Small intestine (tissue), 7 donors: Measurements from ENCODE around the gene SYK. TPM values are rescaled to one million over a fixed set of nuclear protein-coding genes. Genes with fewer than 3 reads are reported as not detected.

Experiments used
- DNase-seq, 2 donors: peaks; one replicate each; pipeline versions ENCODE4 v3.0.0 to v3.0.0-alpha.2; 2013
- FAIRE-seq: peaks from 2 replicates; lab custom pipeline; 2012; peaks lifted over from hg19 to GRCh38; lab: Jason Lieb, UNC
- H3K27ac ChIP-seq, 3 donors: one replicate each; pipeline ENCODE4 v1.5.1; 2013; ENCODE audit warnings: low read length in 2 of 3, mild to moderate bottlenecking in 2 of 3, control low read depth in 1 of 3, inconsistent platforms in 1 of 3, low read depth in 1 of 3, moderate library complexity in 1 of 3
- H3K27me3 ChIP-seq, 3 donors: one replicate each; pipeline ENCODE4 v1.6.1; 2013; ENCODE audit warnings: low read length in 3 of 3, inconsistent platforms in 1 of 3; ENCODE audit not compliant: control insufficient read depth in 3 of 3, insufficient read depth in 3 of 3
- H3K36me3 ChIP-seq, 3 donors: one replicate each; pipeline ENCODE4 v1.6.1; 2013; ENCODE audit warnings: low read length in 3 of 3, inconsistent platforms in 1 of 3, low read depth in 1 of 3, mild to moderate bottlenecking in 1 of 3, moderate library complexity in 1 of 3; ENCODE audit not compliant: control insufficient read depth in 3 of 3, insufficient read depth in 2 of 3
- H3K4me1 ChIP-seq, 3 donors: one replicate each; pipeline ENCODE4 v1.6.1; 2013; ENCODE audit warnings: low read length in 2 of 3, inconsistent platforms in 1 of 3, low read depth in 1 of 3, mild to moderate bottlenecking in 1 of 3, moderate library complexity in 1 of 3; ENCODE audit not compliant: control insufficient read depth in 3 of 3, insufficient read depth in 2 of 3
- H3K4me3 ChIP-seq, 3 donors: one replicate each; pipeline ENCODE4 v1.5.1; 2013; ENCODE audit warnings: low read length in 3 of 3, control low read depth in 1 of 3, inconsistent platforms in 1 of 3, low read depth in 1 of 3, mild to moderate bottlenecking in 1 of 3, moderate library complexity in 1 of 3
- H3K9me3 ChIP-seq, 2 donors: one replicate each; pipeline ENCODE4 v1.6.1; 2013; ENCODE audit warnings: low read depth in 1 of 2, low read length in 1 of 2; ENCODE audit not compliant: control insufficient read depth in 2 of 2, insufficient read depth in 1 of 2
- WGBS, 3 donors: extraction: QIAGEN DNeasy Blood & Tissue Kit; methylation state at CpG; one replicate each; pipeline ENCODE4 v1.1.7; 2013; 5-methylcytosine and 5-hydroxymethylcytosine counted together
- polyA plus RNA-seq, 4 donors: library from polyadenylated mRNA; stranded (reverse) in 3 of 4; unstranded in 1 of 4; fragments of 200-250 nt in 3 of 4; fragments of 120-200 nt in 1 of 4; gene quantifications; one replicate each; pipeline versions ENCODE4 v1.2.1 to v1.2.3, GENCODE V29; 2013
- donor health status: healthy with polysubstance abuse.
- donor health status: control.
- donor health status: control.
- donor health status: Bipolar disorder and iron deficiency.
- donor health status: healthy.

The SYK gene
- polyA plus RNA-seq, 4 donors, result 28.7 to 40.9 (median 31.7) TPM

GRCh38 chr9:90893706-90894105 lies 92.1 kb downstream of the SYK start:
- WGBS, 3 donors, result 89 to 92% (median 92%) methylated on average over 4 of the region's 4 CpGs
- Histone ChIP-seq H3K4me1 (no peaks in the 10 kb centered on the region), H3K4me3 (no peak overlapping the region), H3K27ac (no peak overlapping the region), H3K27me3 (no peaks in the 10 kb centered on the region), H3K36me3 (peaks cover 0 to 48% (median 13%) of the 10 kb centered on the region in 3 donors), H3K9me3 (no peaks in the 10 kb centered on the region)
- DNase-seq, result no peak
- no peak for FAIRE-seq

DNA sequence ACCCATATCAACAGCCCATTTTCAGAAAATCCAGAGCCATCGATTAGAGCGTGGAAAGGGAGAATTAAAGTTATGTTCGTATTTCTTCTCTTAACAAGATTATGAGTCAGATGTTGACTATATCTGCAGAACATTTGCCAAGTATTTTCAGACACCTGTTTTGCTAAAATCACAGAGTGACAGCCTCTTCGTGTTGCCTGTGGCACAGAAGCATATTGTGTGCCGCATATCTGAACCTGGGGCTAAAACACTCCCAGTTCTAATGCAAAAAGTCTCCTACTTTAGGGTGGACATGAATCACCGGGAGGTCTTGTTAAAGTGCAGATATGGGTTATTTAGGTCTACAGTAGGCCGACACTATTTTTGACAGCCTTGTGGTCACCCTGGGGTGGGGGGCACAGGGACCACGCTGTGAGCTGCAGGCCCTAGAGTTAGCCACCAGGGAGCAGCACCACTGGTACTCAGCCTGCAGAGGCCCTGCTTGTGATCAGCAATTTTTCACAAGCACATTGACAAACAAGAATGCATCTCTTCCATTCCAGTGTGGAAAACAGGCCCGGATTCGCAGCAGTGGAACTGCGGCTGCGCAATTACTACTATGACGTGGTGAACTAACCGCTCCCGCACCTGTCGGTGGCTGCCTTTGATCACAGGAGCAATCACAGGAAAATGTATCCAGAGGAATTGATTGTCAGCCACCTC lies 93.5 kb downstream of the SYK start:
- H3K27me3 ChIP-seq, result no peaks in the 10 kb centered on the region
- no peaks in the 10 kb centered on the region for H3K9me3 ChIP-seq
- FAIRE-seq, result no peak
- no peak overlapping the region for H3K27ac ChIP-seq
- no peak overlapping the region for H3K4me3 ChIP-seq
- whole genome bisulfite sequencing, 3 donors, result 84 to 89% (median 88%) methylated on average over 16 of the region's 16 CpGs
- no peaks in the 10 kb centered on the region for H3K4me1 ChIP-seq
- DNase-seq, result no peak
- H3K36me3 ChIP-seq, result peaks cover 0 to 37% (median 9%) of the 10 kb centered on the region in 3 donors

GRCh38 chr9:90895786-90896185 lies 94.2 kb downstream of the SYK start:
- H3K36me3 ChIP-seq, result peaks cover 0 to 34% (median 9%) of the 10 kb centered on the region in 3 donors

DNA sequence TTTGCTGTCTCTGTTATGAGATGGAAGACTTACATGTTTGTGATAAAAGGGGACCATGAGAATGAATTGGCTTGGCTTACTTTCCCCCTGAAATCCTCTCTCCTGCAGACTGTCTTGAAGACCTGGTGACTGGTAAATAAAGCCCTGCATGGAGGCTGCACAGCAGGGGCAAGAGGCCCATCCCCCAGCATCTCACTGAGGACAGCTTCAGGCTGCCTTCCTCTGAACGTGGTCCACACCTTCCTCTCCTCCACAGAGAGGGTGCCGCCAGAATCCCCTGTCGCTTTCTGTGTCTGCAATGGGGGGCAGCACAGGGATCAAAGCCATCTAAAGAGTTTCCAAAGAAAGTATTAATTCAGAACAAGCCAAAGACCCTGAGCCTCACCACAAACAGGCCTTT lies 94.6 kb downstream of the SYK start:
- H3K27me3 ChIP-seq, result no peaks in the 10 kb centered on the region
- no peaks in the 10 kb centered on the region for H3K9me3 ChIP-seq
- WGBS, 3 donors, result 82 to 100% (median 85%) methylated on average over 3 of the region's 3 CpGs
- no peaks in the 10 kb centered on the region for H3K4me1 ChIP-seq
- no peak overlapping the region for H3K4me3 ChIP-seq
- peaks cover 0 to 34% (median 9%) of the 10 kb centered on the region in 3 donors for H3K36me3 ChIP-seq
- FAIRE-seq (no peak), DNase-seq (no peak)
- no peak overlapping the region for H3K27ac ChIP-seq

More at GRCh38 chr9:90895786-90896185, 94.2 kb downstream of the SYK start:
- H3K27me3 ChIP-seq, result no peaks in the 10 kb centered on the region
- no peak overlapping the region for H3K27ac ChIP-seq
- no peaks in the 10 kb centered on the region for H3K9me3 ChIP-seq
- DNase-seq (no peak), FAIRE-seq (no peak)
- H3K4me3 ChIP-seq, result no peak overlapping the region
- no peaks in the 10 kb centered on the region for H3K4me1 ChIP-seq
- WGBS, 3 donors, result 84 to 92% (median 90%) methylated on average over 7 of the region's 7 CpGs

- peaks cover 0 to 27% (median 6%) of the 10 kb centered on the region in 3 donors for H3K36me3 ChIP-seq
- WGBS, 3 donors, result 78 to 79% (median 79%) methylated on average over 3 of the region's 3 CpGs
- no peak overlapping the region for H3K4me3 ChIP-seq
- no peak overlapping the region for H3K27ac ChIP-seq
- H3K9me3 ChIP-seq, result peaks cover 0 to 15% of the 10 kb centered on the region in 2 donors
- FAIRE-seq (no peak), DNase-seq (no peak)
- H3K27me3 ChIP-seq, result no peaks in the 10 kb centered on the region
- H3K4me1 ChIP-seq, result no peaks in the 10 kb centered on the region
Measured at GRCh38 chr9:90898228-90898627, 96.6 kb downstream of the SYK start.

- Histone ChIP-seq H3K4me3 (no peak overlapping the region), H3K9me3 (peaks cover 0 to 16% of the 10 kb centered on the region in 2 donors), H3K36me3 (peaks cover 0 to 19% (median 6%) of the 10 kb centered on the region in 3 donors), H3K27me3 (no peaks in the 10 kb centered on the region), H3K27ac (no peak overlapping the region), H3K4me1 (no peaks in the 10 kb centered on the region)
- no peak for DNase-seq
- 90 to 94% (median 93%) methylated on average over 3 of the region's 3 CpGs for WGBS, 3 donors
- no peak for FAIRE-seq
Measured at GRCh38 chr9:90899287-90899686, 97.7 kb downstream of the SYK start.

GRCh38 chr9:90900130-90900529 lies 98.5 kb downstream of the SYK start:
- peaks cover 0 to 16% of the 10 kb centered on the region in 2 donors for H3K9me3 ChIP-seq
- DNase-seq, result no peak

DNA sequence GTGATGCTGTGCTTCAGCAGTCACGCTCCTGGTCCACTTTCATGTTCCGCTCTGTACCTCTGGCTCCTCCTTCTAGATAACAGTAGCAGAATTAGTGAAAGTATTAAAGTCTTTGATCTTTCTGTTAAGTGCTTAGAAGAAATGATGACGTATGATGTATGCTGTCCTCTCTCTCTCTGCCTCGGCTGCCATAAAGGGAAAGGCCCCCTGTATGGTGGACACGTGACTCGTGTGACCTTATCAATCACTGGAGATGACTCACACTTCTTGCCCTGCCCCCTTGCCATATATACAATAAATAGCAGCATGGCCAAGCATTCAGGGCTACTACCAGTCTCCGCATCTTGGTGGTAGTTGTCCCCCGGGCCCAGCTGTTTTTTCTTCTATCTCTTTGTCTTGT lies 100.3 kb downstream of the SYK start:
- DNase-seq (no peak), FAIRE-seq (no peak)
- peaks cover 0 to 10% (median 0%) of the 10 kb centered on the region in 3 donors for H3K36me3 ChIP-seq
- H3K4me1 ChIP-seq, result no peaks in the 10 kb centered on the region
- H3K27me3 ChIP-seq, result no peaks in the 10 kb centered on the region
- H3K4me3 ChIP-seq, result no peak overlapping the region
- no peak overlapping the region for H3K27ac ChIP-seq
- 84 to 91% (median 86%) methylated on average over 8 of the region's 8 CpGs for WGBS, 3 donors
- peaks cover 0 to 16% of the 10 kb centered on the region in 2 donors for H3K9me3 ChIP-seq

More at GRCh38 chr9:90900130-90900529, 98.5 kb downstream of the SYK start:
- peaks cover 0 to 19% (median 2%) of the 10 kb centered on the region in 3 donors for H3K36me3 ChIP-seq
- no peaks in the 10 kb centered on the region for H3K27me3 ChIP-seq
- H3K4me3 ChIP-seq, result no peak overlapping the region
- H3K27ac ChIP-seq, result no peak overlapping the region
- FAIRE-seq, result no peak
- no peaks in the 10 kb centered on the region for H3K4me1 ChIP-seq
- 72 to 94% (median 88%) methylated on average over 5 of the region's 5 CpGs for WGBS, 3 donors
